ENCODE data around the gene TMEM132E. TPM values are rescaled to one million over a fixed set of nuclear protein-coding genes. Genes with fewer than 3 reads are reported as not detected.

Gene TMEM132E
- total and polyA plus RNA-seq, 2 of the 8 experiments (the other 6 are each of a cell fraction or from before 2014, with no cell fraction given): 0.45 to 0.60 TPM

GRCh38 chr17:34651402-34651811, 72.0 kb downstream of the TMEM132E start (continued):
- TF ChIP-seq CHD7 (IDR thresholded peaks at IDR 0.05; ENCODE audit: insufficient replicate concordance, low read length) (no peak), RNF2 (IDR thresholded peaks at IDR 0.05; ENCODE audit: borderline replicate concordance, low read depth, low read length, missing control alignments, poor library complexity, severe bottlenecking) (no peak), RXRA (IDR thresholded peaks at IDR 0.05; ENCODE audit: insufficient read depth, low read depth, low read length) (no peak), POLR2A (IDR thresholded peaks at IDR 0.05; ENCODE audit: control extremely low read depth in 1 of 2, low read depth in 2 of 2, low read length in 2 of 2) (no peak), RAD21 (IDR thresholded peaks at IDR 0.05 in 1 of 2, conservative IDR thresholded peaks at IDR 0.05 in 1 of 2; ENCODE audit: low read depth in 2 of 2, low read length in 2 of 2) (no peak), KDM5A (IDR thresholded peaks at IDR 0.05; ENCODE audit: low read length) (no peak), EZH2 (IDR thresholded peaks at IDR 0.05; ENCODE audit: low read depth, low read length, severe bottlenecking) (no peak), PHF8 (conservative IDR thresholded peaks at IDR 0.05; ENCODE audit: low read depth, low read length) (no peak), CREB1 (IDR thresholded peaks at IDR 0.05) (no peak), BACH1 (IDR thresholded peaks at IDR 0.05; ENCODE audit: low read length) (no peak), CHD1 (IDR thresholded peaks at IDR 0.05; ENCODE audit: low read depth, low read length) (no peak), TAF1 (IDR thresholded peaks at IDR 0.05; ENCODE audit: low read depth, low read length) (no peak)

Data from H1 (cell line).